GM18508 (cell line): ENCODE results near the gene ACCSL.

Experiments used
- ATAC-seq: cut with Tn5 transposase; IDR thresholded peaks from one replicate; pipeline ENCODE4 v1.9.1; 2021; ENCODE audit warnings: moderate number of reproducible peaks; ENCODE audit not compliant: insufficient read depth, unreplicated experiment

The ACCSL gene

GRCh38 chr11:44017443-44018126 lies 30.2 kb upstream of the ACCSL start:
- no peak for ATAC-seq

- no peak for ATAC-seq
Measured at GRCh38 chr11:44018127-44018521, 29.7 kb upstream of the ACCSL start.

GRCh38 chr11:44018829-44019228 lies 29.0 kb upstream of the ACCSL start:
- no peak for ATAC-seq

GRCh38 chr11:44024977-44025376 lies 22.8 kb upstream of the ACCSL start:
- ATAC-seq = no peak

GRCh38 chr11:44025727-44026126 lies 22.1 kb upstream of the ACCSL start:
- ATAC-seq = no peak

- ATAC-seq = no peak
Measured at GRCh38 chr11:44028401-44028800, 19.4 kb upstream of the ACCSL start.

GRCh38 chr11:44028816-44029506 lies 18.8 kb upstream of the ACCSL start:
- ATAC-seq = no peak

- ATAC-seq = no peak
Measured at GRCh38 chr11:44029507-44029845, 18.3 kb upstream of the ACCSL start.

- no peak for ATAC-seq
Measured at GRCh38 chr11:44029977-44030911, 17.5 kb upstream of the ACCSL start.

- no peak for ATAC-seq
Measured at GRCh38 chr11:44030996-44031395, 16.8 kb upstream of the ACCSL start.

GRCh38 chr11:44031549-44031948 lies 16.2 kb upstream of the ACCSL start:
- no peak for ATAC-seq

- ATAC-seq = no peak
Measured at GRCh38 chr11:44032299-44033085, 15.3 kb upstream of the ACCSL start.

- ATAC-seq = no peak
Measured at GRCh38 chr11:44033411-44033850, 14.3 kb upstream of the ACCSL start.

- ATAC-seq = no peak
Measured at GRCh38 chr11:44033856-44034255, 13.9 kb upstream of the ACCSL start.

- ATAC-seq = no peak
Measured at GRCh38 chr11:44034639-44035038, 13.1 kb upstream of the ACCSL start.

GRCh38 chr11:44036811-44037657 lies 10.7 kb upstream of the ACCSL start:
- ATAC-seq = no peak

- no peak for ATAC-seq
Measured at GRCh38 chr11:44037658-44037998, 10.2 kb upstream of the ACCSL start.

- ATAC-seq = no peak
Measured at GRCh38 chr11:44043157-44043556, 4.6 kb upstream of the ACCSL start.

- no peak for ATAC-seq
Measured at GRCh38 chr11:44046182-44046581, 1.6 kb upstream of the ACCSL start.

- no peak for ATAC-seq
Measured at GRCh38 chr11:44047298-44047697, 483 bp upstream of the ACCSL start.
